ENCODE measurements around the gene ARHGEF28. TPM values are rescaled to one million over a fixed set of nuclear protein-coding genes. Genes with fewer than 3 reads are reported as not detected.

Gene ARHGEF28
- total and polyA plus RNA-seq, 2 of the 13 experiments (the other 11 are each of a cell fraction or from before 2014, with no cell fraction given): 17.4 to 34.1 TPM

- Histone ChIP-seq H3K4me3 (replicated peaks in 1 of 3; ENCODE audit: insufficient read depth in 1 of 3, low read depth in 2 of 3, low read length in 3 of 3) (no peak overlapping the region), H3K9ac (ENCODE audit: insufficient read depth, low read depth, low read length) (no peak overlapping the region), H4K20me1 (ENCODE audit: insufficient read depth, low read length) (no peaks in the 10 kb centered on the region), H2AFZ (ENCODE audit: low read length) (no peak overlapping the region), H3K4me2 (ENCODE audit: low read depth, low read length) (no peak overlapping the region), H3K27ac (ENCODE audit: extremely low read length, insufficient read depth, low read length) (no peak overlapping the region), H3K27me3 (ENCODE audit: control insufficient read depth in 1 of 2, insufficient read depth in 2 of 2, low read length in 2 of 2) (no peaks in the 10 kb centered on the region), H3K36me3 (replicated peaks in 1 of 2; ENCODE audit: control insufficient read depth in 1 of 2, insufficient read depth in 2 of 2, low read length in 2 of 2) (peaks cover 7 to 48% of the 10 kb centered on the region in 2 experiments), H3K9me3 (ENCODE audit: low read length) (no peaks in the 10 kb centered on the region), H3K4me1 (ENCODE audit: insufficient read depth, low read length) (peaks cover 19% of the 10 kb centered on the region), H3K79me2 (ENCODE audit: insufficient read depth, low read length) (no peaks in the 10 kb centered on the region)
- ChIA-PET POLR2A (no interaction called here), CTCF (ENCODE audit: low intra/inter-chr PET ratio, low total read pairs) (no interaction called here)
- intact Hi-C loops (cut with micrococcal nuclease; ENCODE audit: unreplicated experiment) (no loop called here), in situ Hi-C loops (cut with HindIII; ENCODE audit: extremely low pct_ligation_motif_present, low pct_unique_long_range_greater_than_20kb) (no loop called here)
- ATAC-seq (no peak), DNase-seq (ENCODE audit: low spot score) (no peak), FAIRE-seq (peak; percentile 12)
- BruUV-seq (replicated peaks): no TSS peak
- TF ChIP-seq REL (CRISPR knock-in tag; conservative IDR thresholded peaks at IDR 0.05) (no peak), ZNF614 (CRISPR knock-in tag; IDR thresholded peaks at IDR 0.05; ENCODE audit: borderline replicate concordance) (no peak), KDM1A (CRISPR knock-in tag; IDR thresholded peaks at IDR 0.05) (no peak), SNAPC2 (CRISPR knock-in tag; IDR thresholded peaks at IDR 0.05) (no peak), ZNF101 (CRISPR knock-in tag; IDR thresholded peaks at IDR 0.05; ENCODE audit: borderline replicate concordance, low read depth) (no peak), RBM22 (optimal IDR thresholded peaks at IDR 0.05; ENCODE audit: low read length) (no peak), ZNF781 (CRISPR knock-in tag; IDR thresholded peaks at IDR 0.05; ENCODE audit: borderline replicate concordance, not compliant biosample characterization) (no peak), CAMTA2 (CRISPR knock-in tag; IDR thresholded peaks at IDR 0.05; ENCODE audit: borderline replicate concordance) (no peak), PRDM10 (CRISPR knock-in tag; IDR thresholded peaks at IDR 0.05; ENCODE audit: low read depth) (no peak), MAFF (IDR thresholded peaks at IDR 0.05; ENCODE audit: low read depth, low read length) (no peak), ZNF788 (CRISPR knock-in tag; IDR thresholded peaks at IDR 0.05; ENCODE audit: borderline replicate concordance) (no peak), ZNF569 (CRISPR knock-in tag; IDR thresholded peaks at IDR 0.05; ENCODE audit: borderline replicate concordance) (no peak), ZNF20 (CRISPR knock-in tag; IDR thresholded peaks at IDR 0.05) (no peak), NFRKB (IDR thresholded peaks at IDR 0.05) (no peak), ZNF878 (CRISPR knock-in tag; IDR thresholded peaks at IDR 0.05) (no peak), REPIN1 (CRISPR knock-in tag; IDR thresholded peaks at IDR 0.05; ENCODE audit: borderline replicate concordance, low read depth) (no peak)
- TF ChIP-seq, protein P1, sequence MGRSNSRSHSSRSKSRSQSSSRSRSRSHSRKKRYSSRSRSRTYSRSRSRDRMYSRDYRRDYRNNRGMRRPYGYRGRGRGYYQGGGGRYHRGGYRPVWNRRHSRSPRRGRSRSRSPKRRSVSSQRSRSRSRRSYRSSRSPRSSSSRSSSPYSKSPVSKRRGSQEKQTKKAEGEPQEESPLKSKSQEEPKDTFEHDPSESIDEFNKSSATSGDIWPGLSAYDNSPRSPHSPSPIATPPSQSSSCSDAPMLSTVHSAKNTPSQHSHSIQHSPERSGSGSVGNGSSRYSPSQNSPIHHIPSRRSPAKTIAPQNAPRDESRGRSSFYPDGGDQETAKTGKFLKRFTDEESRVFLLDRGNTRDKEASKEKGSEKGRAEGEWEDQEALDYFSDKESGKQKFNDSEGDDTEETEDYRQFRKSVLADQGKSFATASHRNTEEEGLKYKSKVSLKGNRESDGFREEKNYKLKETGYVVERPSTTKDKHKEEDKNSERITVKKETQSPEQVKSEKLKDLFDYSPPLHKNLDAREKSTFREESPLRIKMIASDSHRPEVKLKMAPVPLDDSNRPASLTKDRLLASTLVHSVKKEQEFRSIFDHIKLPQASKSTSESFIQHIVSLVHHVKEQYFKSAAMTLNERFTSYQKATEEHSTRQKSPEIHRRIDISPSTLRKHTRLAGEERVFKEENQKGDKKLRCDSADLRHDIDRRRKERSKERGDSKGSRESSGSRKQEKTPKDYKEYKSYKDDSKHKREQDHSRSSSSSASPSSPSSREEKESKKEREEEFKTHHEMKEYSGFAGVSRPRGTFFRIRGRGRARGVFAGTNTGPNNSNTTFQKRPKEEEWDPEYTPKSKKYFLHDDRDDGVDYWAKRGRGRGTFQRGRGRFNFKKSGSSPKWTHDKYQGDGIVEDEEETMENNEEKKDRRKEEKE (IDR thresholded peaks at IDR 0.05): no peak
- WGBS (ENCODE audit: low lambda C conversion rate): 98% methylated on average over 3 of the region's 3 CpGs
Measured at GRCh38 chr5:73774924-73775323, 148.9 kb downstream of the ARHGEF28 start.
